PC-9 (cell line): Measurements from ENCODE around the gene NYAP2. TPM values are rescaled to one million over a fixed set of nuclear protein-coding genes. Genes with fewer than 3 reads are reported as not detected.

Source experiments
- BruUV-seq: library from RNA; stranded (reverse); fragments of 400-500 nt; replicated peaks from 2 replicates; lab custom pipeline; 2021; lab: Mats Ljungman, UMichigan
- CTCF ChIA-PET: fragments of 300-600 bp; sonication (Branson Sonifier 250); formaldehyde crosslinking; loops from one replicate; lab custom pipeline; 2022; ENCODE audit warnings: antibody characterized with exemption; lab: Charles Lee
- POLR2A ChIA-PET: fragments of 300-600 bp; sonication (Branson Sonifier 250); formaldehyde crosslinking; loops from one replicate; lab custom pipeline; 2022; ENCODE audit warnings: antibody characterized with exemption; ENCODE audit not compliant: unreplicated experiment; lab: Charles Lee
- DNase-seq, 2 experiments: peaks; one replicate each; pipeline versions ENCODE4 v3.0.0 to v3.0.0-alpha.2; 2015 to 2022; ENCODE audit warnings: mixed read lengths in 1 of 2
- H2AFZ ChIP-seq: fragments of 200-600 bp; sonication (generic); 2 replicates; pipeline ENCODE4 v1.8.1; 2017; ENCODE audit warnings: antibody characterized with exemption
- H3F3A ChIP-seq: fragments of 200-600 bp; sonication (generic); 2 replicates; pipeline ENCODE4 v1.8.1; 2017; ENCODE audit warnings: antibody characterized with exemption, mild to moderate bottlenecking, low read depth; ENCODE audit not compliant: insufficient read depth
- H3K27ac ChIP-seq: fragments of 200-600 bp; sonication (generic); 2 replicates; pipeline ENCODE4 v1.6.1; 2016; ENCODE audit warnings: mixed run types
- H3K27me3 ChIP-seq: fragments of 200-600 bp; sonication (generic); 2 replicates; pipeline ENCODE4 v1.6.1; 2016; ENCODE audit warnings: low read depth, mixed run types; ENCODE audit not compliant: insufficient read depth
- H3K36me3 ChIP-seq: fragments of 200-600 bp; sonication (generic); 2 replicates; pipeline ENCODE4 v1.6.1; 2016; ENCODE audit warnings: low read depth, mixed run types
- H3K4me1 ChIP-seq: fragments of 200-600 bp; sonication (generic); replicated peaks from 2 replicates; pipeline ENCODE4 v1.6.1; 2016; ENCODE audit warnings: mixed run types; ENCODE audit not compliant: insufficient read depth
- H3K4me2 ChIP-seq: fragments of 200-600 bp; sonication (generic); 2 replicates; pipeline ENCODE4 v1.6.1; 2017; ENCODE audit warnings: mixed run types
- H3K4me3 ChIP-seq: fragments of 200-600 bp; sonication (generic); 2 replicates; pipeline ENCODE4 v1.6.1; 2016; ENCODE audit warnings: mixed run types
- H3K79me2 ChIP-seq: fragments of 200-600 bp; sonication (generic); 2 replicates; pipeline ENCODE4 v1.6.1; 2017; ENCODE audit warnings: low read depth, mixed run types
- H3K9me2 ChIP-seq: fragments of 200-600 bp; sonication (generic); 2 replicates; pipeline ENCODE4 v1.8.1; 2017; ENCODE audit warnings: mild to moderate bottlenecking; ENCODE audit not compliant: insufficient read depth
- H3K9me3 ChIP-seq: fragments of 200-600 bp; sonication (generic); 2 replicates; pipeline ENCODE4 v1.8.1; 2016; ENCODE audit warnings: low read depth; ENCODE audit not compliant: insufficient read depth
- H4K20me1 ChIP-seq: fragments of 200-600 bp; sonication (generic); 2 replicates; pipeline ENCODE4 v1.8.1; 2017; ENCODE audit not compliant: insufficient read depth
- EZH2 ChIP-seq: fragments of 200-600 bp; sonication (generic); IDR thresholded peaks from 2 replicates; pipeline ENCODE4 v1.8.0; 2017; ENCODE audit warnings: antibody characterized with exemption, low read depth
- intact Hi-C: fragments of 100-400 bp; cut with micrococcal nuclease; formaldehyde crosslinking; loops from one replicate; pipeline ENCODE4 v1.10.0; 2022; ENCODE audit not compliant: unreplicated experiment
- total RNA-seq: library from RNA; stranded (reverse); gene quantifications from 2 replicates; pipeline ENCODE4 v1.2.3, GENCODE V29; 2021
- TF ChIP-seq, protein P1 (sequence below): fragments of 200-600 bp; sonication (generic); conservative IDR thresholded peaks from 2 replicates; pipeline ENCODE4 v1.6.1; 2017; ENCODE audit warnings: mixed run types, antibody characterized with exemption, mild to moderate bottlenecking, moderate library complexity

NYAP2 gene
- total RNA-seq, 1 experiment from 2014 or later: 0.65 TPM

DNA sequence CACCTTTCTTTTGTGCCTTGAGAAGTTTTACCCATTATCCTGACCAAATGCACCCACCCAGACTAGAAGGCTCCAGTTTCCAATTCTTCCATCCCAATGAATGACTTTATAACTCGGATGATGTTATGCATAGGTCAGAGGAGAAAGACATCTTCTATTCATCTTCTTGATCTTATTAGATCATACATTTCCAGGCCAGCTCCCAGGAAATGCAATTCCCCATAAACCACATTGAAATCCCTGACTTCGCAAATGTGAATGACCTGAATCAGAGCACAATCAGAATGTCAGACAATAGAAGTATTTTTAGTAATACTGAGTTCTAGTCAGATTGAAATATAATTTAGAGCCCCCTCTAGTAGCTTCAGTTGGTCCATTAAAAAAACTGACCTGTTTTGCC, 62.9 kb downstream of the NYAP2 start:
- DNase-seq: no peak
- ChIA-PET CTCF (no interaction called here), POLR2A (no interaction called here)
- 0 out of 2 replicates have a peak, but pooled peaks cover 7% of the 10 kb centered on the region for H3K4me1 ChIP-seq
- H3K79me2 ChIP-seq: no peaks in the 10 kb centered on the region
- no peaks in the 10 kb centered on the region for H3K9me2 ChIP-seq
- intact Hi-C loops: no loop called here
- no peak overlapping the region for H3K4me3 ChIP-seq
- TF ChIP-seq, protein P1, sequence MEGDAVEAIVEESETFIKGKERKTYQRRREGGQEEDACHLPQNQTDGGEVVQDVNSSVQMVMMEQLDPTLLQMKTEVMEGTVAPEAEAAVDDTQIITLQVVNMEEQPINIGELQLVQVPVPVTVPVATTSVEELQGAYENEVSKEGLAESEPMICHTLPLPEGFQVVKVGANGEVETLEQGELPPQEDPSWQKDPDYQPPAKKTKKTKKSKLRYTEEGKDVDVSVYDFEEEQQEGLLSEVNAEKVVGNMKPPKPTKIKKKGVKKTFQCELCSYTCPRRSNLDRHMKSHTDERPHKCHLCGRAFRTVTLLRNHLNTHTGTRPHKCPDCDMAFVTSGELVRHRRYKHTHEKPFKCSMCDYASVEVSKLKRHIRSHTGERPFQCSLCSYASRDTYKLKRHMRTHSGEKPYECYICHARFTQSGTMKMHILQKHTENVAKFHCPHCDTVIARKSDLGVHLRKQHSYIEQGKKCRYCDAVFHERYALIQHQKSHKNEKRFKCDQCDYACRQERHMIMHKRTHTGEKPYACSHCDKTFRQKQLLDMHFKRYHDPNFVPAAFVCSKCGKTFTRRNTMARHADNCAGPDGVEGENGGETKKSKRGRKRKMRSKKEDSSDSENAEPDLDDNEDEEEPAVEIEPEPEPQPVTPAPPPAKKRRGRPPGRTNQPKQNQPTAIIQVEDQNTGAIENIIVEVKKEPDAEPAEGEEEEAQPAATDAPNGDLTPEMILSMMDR: no peak
- TF ChIP-seq EZH2: no peak
- H3K36me3 ChIP-seq: no peaks in the 10 kb centered on the region
- no peaks in the 10 kb centered on the region for H3F3A ChIP-seq
- H2AFZ ChIP-seq: no peak overlapping the region
- no peaks in the 10 kb centered on the region for H3K9me3 ChIP-seq
- no peak overlapping the region for H3K4me2 ChIP-seq
- no peak overlapping the region for H3K27ac ChIP-seq
- BruUV-seq: no TSS peak
- H4K20me1 ChIP-seq: no peaks in the 10 kb centered on the region
- H3K27me3 ChIP-seq: no peaks in the 10 kb centered on the region

GRCh38 chr2:225462945-225463344, 63.4 kb downstream of the NYAP2 start:
- Histone ChIP-seq H3K9me2 (no peaks in the 10 kb centered on the region), H3K79me2 (no peaks in the 10 kb centered on the region), H3K27ac (no peak overlapping the region), H3K4me1 (0 out of 2 replicates have a peak, but pooled peaks cover 7% of the 10 kb centered on the region), H4K20me1 (no peaks in the 10 kb centered on the region), H3K4me2 (no peak overlapping the region), H3K36me3 (no peaks in the 10 kb centered on the region), H3K27me3 (no peaks in the 10 kb centered on the region), H2AFZ (no peak overlapping the region), H3K4me3 (no peak overlapping the region), H3F3A (no peaks in the 10 kb centered on the region), H3K9me3 (no peaks in the 10 kb centered on the region)
- ChIA-PET CTCF (no interaction called here), POLR2A (interaction anchor here (0.6 kb wide), 1 partner anchor 646 kb away, joined by 3 read pairs; no protein-coding TSS in a partner anchor)
- BruUV-seq: no TSS peak
- intact Hi-C loops: no loop called here
- no peak for DNase-seq
- TF ChIP-seq, protein P1: no peak; the same call in 1 of the 2 replicates
- no peak for TF ChIP-seq EZH2

GRCh38 chr2:225463449-225463848, 63.9 kb downstream of the NYAP2 start:
- no peak overlapping the region for H3K4me2 ChIP-seq
- no TSS peak for BruUV-seq
- H3K36me3 ChIP-seq: no peaks in the 10 kb centered on the region
- intact Hi-C loops: no loop called here
- DNase-seq: no peak
- no peaks in the 10 kb centered on the region for H3F3A ChIP-seq
- H2AFZ ChIP-seq: no peak overlapping the region
- CTCF ChIA-PET: no interaction called here
- H3K4me1 ChIP-seq: 0 out of 2 replicates have a peak, but pooled peaks cover 7% of the 10 kb centered on the region
- no peaks in the 10 kb centered on the region for H4K20me1 ChIP-seq
- H3K79me2 ChIP-seq: no peaks in the 10 kb centered on the region
- no peaks in the 10 kb centered on the region for H3K9me2 ChIP-seq
- TF ChIP-seq EZH2: no peak
- TF ChIP-seq, protein P1: no peak
- H3K4me3 ChIP-seq: no peak overlapping the region
- no peak overlapping the region for H3K27ac ChIP-seq
- H3K27me3 ChIP-seq: no peaks in the 10 kb centered on the region
- no peaks in the 10 kb centered on the region for H3K9me3 ChIP-seq
- POLR2A ChIA-PET: interaction anchor here (0.6 kb wide), 1 partner anchor 647 kb away, joined by 3 read pairs; no protein-coding TSS in a partner anchor
